Measurements from ENCODE around the gene OSBPL6. TPM values are rescaled to one million over a fixed set of nuclear protein-coding genes. Genes with fewer than 3 reads are reported as not detected.
"Not testable (repeated sequence)": the region's sequence is repeated elsewhere in the genome, so short reads cannot be mapped to it uniquely, and the experiment has no call there.

Gene OSBPL6
- total RNA-seq, 1 experiment from 2014 or later = 2.3 TPM

DNA sequence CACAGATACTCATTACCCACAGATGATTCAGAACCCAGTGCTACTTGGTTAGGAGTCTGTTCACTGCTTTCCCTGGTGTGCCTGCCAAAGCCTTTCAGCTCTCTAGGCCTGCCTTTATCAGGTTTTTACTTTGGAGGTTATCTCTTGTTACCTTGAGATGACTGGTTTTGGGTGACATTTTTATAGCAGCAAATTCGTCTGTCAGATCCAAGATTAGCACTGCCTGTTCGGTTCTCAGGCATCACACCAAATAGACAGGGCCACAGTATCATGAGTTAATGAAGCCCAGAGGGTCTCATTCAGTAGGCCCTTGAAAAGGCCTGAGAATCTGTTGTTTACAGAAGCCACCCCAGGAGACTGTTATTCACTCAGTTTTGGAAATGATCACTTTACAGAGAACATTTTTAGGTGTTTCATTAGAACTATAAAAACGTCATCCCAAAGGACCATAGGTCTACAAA is 121.2 kb downstream of the OSBPL6 start:
- Mint-ChIP-seq H3K4me3 (ENCODE audit: low read depth, unreplicated experiment) (no peak overlapping the region), H3K36me3 (ENCODE audit: insufficient read depth, unreplicated experiment) (no peaks in the 10 kb centered on the region), H3K4me1 (ENCODE audit: low read depth, unreplicated experiment) (no peaks in the 10 kb centered on the region), H3K9me3 (ENCODE audit: low read depth, unreplicated experiment) (no peaks in the 10 kb centered on the region), H3K27ac (ENCODE audit: unreplicated experiment) (no peak overlapping the region), H3K27me3 (ENCODE audit: unreplicated experiment) (no peaks in the 10 kb centered on the region)
- no TSS peak for BruUV-seq (replicated peaks)
- TF ChIP-seq, protein P1, sequence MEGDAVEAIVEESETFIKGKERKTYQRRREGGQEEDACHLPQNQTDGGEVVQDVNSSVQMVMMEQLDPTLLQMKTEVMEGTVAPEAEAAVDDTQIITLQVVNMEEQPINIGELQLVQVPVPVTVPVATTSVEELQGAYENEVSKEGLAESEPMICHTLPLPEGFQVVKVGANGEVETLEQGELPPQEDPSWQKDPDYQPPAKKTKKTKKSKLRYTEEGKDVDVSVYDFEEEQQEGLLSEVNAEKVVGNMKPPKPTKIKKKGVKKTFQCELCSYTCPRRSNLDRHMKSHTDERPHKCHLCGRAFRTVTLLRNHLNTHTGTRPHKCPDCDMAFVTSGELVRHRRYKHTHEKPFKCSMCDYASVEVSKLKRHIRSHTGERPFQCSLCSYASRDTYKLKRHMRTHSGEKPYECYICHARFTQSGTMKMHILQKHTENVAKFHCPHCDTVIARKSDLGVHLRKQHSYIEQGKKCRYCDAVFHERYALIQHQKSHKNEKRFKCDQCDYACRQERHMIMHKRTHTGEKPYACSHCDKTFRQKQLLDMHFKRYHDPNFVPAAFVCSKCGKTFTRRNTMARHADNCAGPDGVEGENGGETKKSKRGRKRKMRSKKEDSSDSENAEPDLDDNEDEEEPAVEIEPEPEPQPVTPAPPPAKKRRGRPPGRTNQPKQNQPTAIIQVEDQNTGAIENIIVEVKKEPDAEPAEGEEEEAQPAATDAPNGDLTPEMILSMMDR (IDR thresholded peaks at IDR 0.05; ENCODE audit: unreplicated experiment) = no peak
- CTCF ChIA-PET = no interaction called here
- intact Hi-C loops (cut with micrococcal nuclease; ENCODE audit: unreplicated experiment) = no loop called here
- no peak for DNase-seq

DNA sequence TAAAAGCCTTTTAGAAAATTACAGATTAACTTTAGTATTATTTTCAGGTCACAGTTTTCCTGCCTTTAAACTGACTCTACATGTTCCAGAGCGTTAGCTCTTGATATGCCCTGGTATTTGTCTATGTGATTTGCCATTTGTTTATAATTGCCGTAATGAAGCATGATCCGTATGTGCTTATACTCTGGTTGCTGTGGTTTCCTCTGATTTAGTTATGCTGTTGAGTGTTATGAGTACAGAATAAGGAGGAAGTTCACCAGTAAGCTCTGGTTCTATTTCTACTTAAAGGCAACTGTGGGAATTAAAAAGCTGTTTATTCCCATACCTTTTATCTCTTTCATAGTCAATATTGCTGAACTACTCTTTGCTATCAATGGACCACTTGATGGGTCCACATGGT is 123.5 kb downstream of the OSBPL6 start:
- Mint-ChIP-seq H3K36me3 (ENCODE audit: insufficient read depth, unreplicated experiment) (no peaks in the 10 kb centered on the region), H3K27me3 (ENCODE audit: unreplicated experiment) (no peaks in the 10 kb centered on the region), H3K27ac (ENCODE audit: unreplicated experiment) (no peak overlapping the region), H3K4me3 (ENCODE audit: low read depth, unreplicated experiment) (no peak overlapping the region), H3K4me1 (ENCODE audit: low read depth, unreplicated experiment) (no peaks in the 10 kb centered on the region), H3K9me3 (ENCODE audit: low read depth, unreplicated experiment) (no peaks in the 10 kb centered on the region)
- intact Hi-C loops (cut with micrococcal nuclease; ENCODE audit: unreplicated experiment) = no loop called here
- TF ChIP-seq, protein P1 (IDR thresholded peaks at IDR 0.05; ENCODE audit: unreplicated experiment) = no peak
- no TSS peak for BruUV-seq (replicated peaks)
- no peak for DNase-seq
- CTCF ChIA-PET = no interaction called here

DNA sequence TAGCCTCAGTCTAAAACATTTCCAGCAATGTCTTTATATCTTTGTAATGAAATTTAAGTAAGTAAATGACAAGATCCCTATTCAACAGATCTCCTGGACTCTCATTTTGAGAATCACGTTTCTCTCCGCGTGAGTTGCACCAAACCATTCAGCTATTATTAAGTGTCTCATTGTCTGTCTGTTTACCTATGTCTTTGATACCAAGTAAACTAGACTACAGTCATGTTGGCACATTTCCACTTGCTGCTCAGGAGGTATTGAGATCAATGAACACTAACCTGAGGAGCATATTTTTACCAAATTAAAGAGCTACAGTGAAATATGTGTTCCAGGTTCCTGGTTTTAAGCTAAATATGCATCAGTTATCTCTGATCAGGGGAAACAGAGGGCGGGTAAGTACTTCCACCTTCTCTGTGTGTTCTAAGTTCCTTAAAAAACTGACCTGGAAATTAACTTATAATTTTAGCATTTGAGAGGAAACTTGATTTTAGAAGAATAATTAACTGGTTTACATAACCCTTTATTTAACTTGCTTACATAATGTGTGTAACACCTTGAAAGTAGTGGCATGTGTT is 125.8 kb downstream of the OSBPL6 start:
- intact Hi-C loops (cut with micrococcal nuclease; ENCODE audit: unreplicated experiment) = no loop called here
- Mint-ChIP-seq H3K36me3 (ENCODE audit: insufficient read depth, unreplicated experiment) (no peaks in the 10 kb centered on the region), H3K9me3 (ENCODE audit: low read depth, unreplicated experiment) (no peaks in the 10 kb centered on the region), H3K27ac (ENCODE audit: unreplicated experiment) (no peak overlapping the region), H3K27me3 (ENCODE audit: unreplicated experiment) (no peaks in the 10 kb centered on the region), H3K4me3 (ENCODE audit: low read depth, unreplicated experiment) (no peak overlapping the region), H3K4me1 (ENCODE audit: low read depth, unreplicated experiment) (no peaks in the 10 kb centered on the region)
- TF ChIP-seq, protein P1 (IDR thresholded peaks at IDR 0.05; ENCODE audit: unreplicated experiment) = no peak
- no peak for DNase-seq
- BruUV-seq (replicated peaks) = no TSS peak
- CTCF ChIA-PET = interaction anchor here (0.6 kb wide), 1 partner anchor 288 kb away, joined by 6 read pairs; no protein-coding TSS in a partner anchor

DNA sequence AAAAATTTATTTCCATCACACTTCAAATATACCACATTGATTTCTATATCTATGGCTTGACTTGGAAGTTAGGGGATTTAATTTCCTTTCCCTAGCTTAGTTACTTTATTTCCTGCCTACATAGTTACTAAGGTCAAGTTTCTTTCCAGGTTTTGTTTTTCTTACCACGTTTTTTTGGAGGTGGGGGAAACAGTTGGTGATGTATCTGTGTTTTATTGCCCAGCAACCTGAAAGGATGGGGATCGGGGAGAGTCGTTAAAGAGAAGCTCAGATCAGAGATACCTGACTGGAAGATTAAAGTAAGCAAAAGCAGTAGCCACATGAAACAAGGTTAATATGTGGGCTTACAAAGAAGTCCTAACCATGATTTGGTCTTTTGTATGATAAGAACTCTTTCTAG is 127.8 kb downstream of the OSBPL6 start:
- Mint-ChIP-seq H3K4me1 (ENCODE audit: low read depth, unreplicated experiment) (no peaks in the 10 kb centered on the region), H3K27me3 (ENCODE audit: unreplicated experiment) (no peaks in the 10 kb centered on the region), H3K4me3 (ENCODE audit: low read depth, unreplicated experiment) (no peak overlapping the region), H3K27ac (ENCODE audit: unreplicated experiment) (no peak overlapping the region), H3K9me3 (ENCODE audit: low read depth, unreplicated experiment) (no peaks in the 10 kb centered on the region), H3K36me3 (ENCODE audit: insufficient read depth, unreplicated experiment) (no peaks in the 10 kb centered on the region)
- BruUV-seq (replicated peaks) = no TSS peak
- no peak for DNase-seq
- TF ChIP-seq, protein P1 (IDR thresholded peaks at IDR 0.05; ENCODE audit: unreplicated experiment) = no peak
- intact Hi-C loops (cut with micrococcal nuclease; ENCODE audit: unreplicated experiment) = no loop called here
- CTCF ChIA-PET = no interaction called here

DNA sequence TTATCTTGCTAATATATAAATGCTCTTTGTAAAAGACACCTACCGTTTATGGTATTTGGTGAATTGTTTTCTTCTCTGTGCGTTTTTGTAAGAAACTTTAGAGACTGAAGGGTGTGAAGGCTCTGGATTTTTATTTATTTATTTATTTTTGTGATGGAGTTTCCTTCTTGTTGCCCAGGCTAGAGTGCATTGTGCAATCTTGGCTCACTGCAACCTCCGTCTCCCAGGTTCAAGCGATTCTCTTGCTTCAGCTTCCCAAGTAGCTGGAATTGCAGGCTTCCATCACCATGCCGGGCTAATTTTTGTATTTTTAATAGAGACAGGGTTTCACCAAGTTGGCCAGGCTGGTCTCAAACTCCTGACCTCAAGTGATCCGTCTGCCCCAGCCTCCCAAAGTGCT is 129.0 kb downstream of the OSBPL6 start:
- H3K4me3 Mint-ChIP-seq (ENCODE audit: low read depth, unreplicated experiment); H3K27me3 Mint-ChIP-seq (ENCODE audit: unreplicated experiment); H3K27ac Mint-ChIP-seq (ENCODE audit: unreplicated experiment); intact Hi-C loops (cut with micrococcal nuclease; ENCODE audit: unreplicated experiment); H3K9me3 Mint-ChIP-seq (ENCODE audit: low read depth, unreplicated experiment); H3K36me3 Mint-ChIP-seq (ENCODE audit: insufficient read depth, unreplicated experiment); CTCF ChIA-PET; H3K4me1 Mint-ChIP-seq (ENCODE audit: low read depth, unreplicated experiment); DNase-seq; BruUV-seq (replicated peaks): not testable (repeated sequence)

Data from Calu3 (cell line).